Body of pancreas (tissue), 4 donors: ENCODE measurements around the gene TBC1D7.

Experiments
- CTCF ChIP-seq, 7 experiments: fragments of 450-650 bp in 4 of 7; fragments of 200-600 bp in 3 of 7; sonication (generic) in 3 of 7; IDR thresholded peaks; one replicate each; pipeline ENCODE4 v1.5.1; 2016 to 2019; ENCODE audit warnings: antibody characterized with exemption in 7 of 7
- POLR2A ChIP-seq, 3 donors: fragments of 450-650 bp; IDR thresholded peaks; one replicate each; pipeline ENCODE4 v1.6.1; 2016; ENCODE audit warnings: antibody characterized with exemption in 3 of 3, mild to moderate bottlenecking in 2 of 3

GRCh38 chr6:13288969-13289391 is 39.4 kb downstream of the TBC1D7 start:
- TF ChIP-seq CTCF (IDR thresholded peaks at IDR 0.05) (no peak), POLR2A (IDR thresholded peaks at IDR 0.05) (no peak)
